Stomach smooth muscle (tissue), 2 donors: Measurements from ENCODE around the gene PRICKLE4.

Source experiments
- H3K27ac ChIP-seq: one replicate; pipeline ENCODE4 v1.7.0; 2013; ENCODE audit warnings: mild to moderate bottlenecking, low read length, inconsistent platforms
- H3K27me3 ChIP-seq, 2 donors: one replicate each; pipeline ENCODE4 v1.7.0; 2013; ENCODE audit warnings: low read length in 2 of 2; ENCODE audit not compliant: insufficient read depth in 2 of 2, control insufficient read depth in 1 of 2
- H3K36me3 ChIP-seq, 2 donors: one replicate each; pipeline ENCODE4 v1.7.0; 2013; ENCODE audit warnings: low read length in 2 of 2; ENCODE audit not compliant: control insufficient read depth in 2 of 2, insufficient read depth in 2 of 2
- H3K4me1 ChIP-seq: one replicate; pipeline ENCODE4 v1.7.0; 2013; ENCODE audit warnings: low read length; ENCODE audit not compliant: control insufficient read depth, insufficient read depth
- H3K4me3 ChIP-seq, 2 donors: one replicate each; pipeline ENCODE4 v1.7.0; 2013; ENCODE audit warnings: low read length in 2 of 2
- H3K9ac ChIP-seq, 2 donors: one replicate each; pipeline ENCODE4 v1.7.0; 2013; ENCODE audit warnings: low read length in 2 of 2, mild to moderate bottlenecking in 1 of 2
- H3K9me3 ChIP-seq, 2 donors: one replicate each; pipeline ENCODE4 v1.7.0; 2013; ENCODE audit warnings: low read length in 2 of 2; ENCODE audit not compliant: control insufficient read depth in 2 of 2
- donor health status: healthy.
- donor health status: Pancreatic carcinoma.

Gene PRICKLE4

GRCh38 chr6:41775293-41775882 is 5.2 kb upstream of the PRICKLE4 start:
- H3K9ac ChIP-seq = no peak overlapping the region
- H3K27me3 ChIP-seq = no peaks in the 10 kb centered on the region
- H3K4me3 ChIP-seq = no peak overlapping the region
- peaks cover 7% of the 10 kb centered on the region for H3K4me1 ChIP-seq
- H3K9me3 ChIP-seq = no peaks in the 10 kb centered on the region
- H3K27ac ChIP-seq = no peak overlapping the region
- peaks cover 25 to 45% of the 10 kb centered on the region in 2 donors for H3K36me3 ChIP-seq

GRCh38 chr6:41777551-41778285 is 2.9 kb upstream of the PRICKLE4 start:
- H3K27me3 ChIP-seq = no peaks in the 10 kb centered on the region
- H3K4me3 ChIP-seq = no peak overlapping the region
- H3K9me3 ChIP-seq = no peaks in the 10 kb centered on the region
- no peak overlapping the region for H3K9ac ChIP-seq
- H3K36me3 ChIP-seq = peaks cover 17 to 29% of the 10 kb centered on the region in 2 donors
- peaks cover 19% of the 10 kb centered on the region for H3K4me1 ChIP-seq
- no peak overlapping the region for H3K27ac ChIP-seq

- no peaks in the 10 kb centered on the region for H3K9me3 ChIP-seq
- no peak overlapping the region for H3K27ac ChIP-seq
- H3K27me3 ChIP-seq = no peaks in the 10 kb centered on the region
- H3K4me3 ChIP-seq = peak overlapping the region; percentile 62 to 79
- H3K9ac ChIP-seq = peak overlapping the region in 1 of 2 donors; percentile 64
- H3K36me3 ChIP-seq = peaks cover 17 to 27% of the 10 kb centered on the region in 2 donors
- H3K4me1 ChIP-seq = peaks cover 19% of the 10 kb centered on the region
Measured at GRCh38 chr6:41778895-41779294, 1.7 kb upstream of the PRICKLE4 start.

GRCh38 chr6:41779336-41779735 is 1.2 kb upstream of the PRICKLE4 start:
- Histone ChIP-seq H3K9ac (peak overlapping the region; percentile 64 to 76), H3K27me3 (no peaks in the 10 kb centered on the region), H3K4me3 (peak overlapping the region; percentile 62 to 79), H3K9me3 (no peaks in the 10 kb centered on the region), H3K27ac (no peak overlapping the region), H3K4me1 (peaks cover 19% of the 10 kb centered on the region), H3K36me3 (peaks cover 14 to 24% of the 10 kb centered on the region in 2 donors)

- peak within 1 kb of the TSS; percentile 64 to 76 for H3K9ac ChIP-seq
- peaks cover 20% of the 10 kb centered on the region for H3K4me1 ChIP-seq
- peaks cover 8 to 18% of the 10 kb centered on the region in 2 donors for H3K36me3 ChIP-seq
- no peaks in the 10 kb centered on the region for H3K27me3 ChIP-seq
- peak within 1 kb of the TSS; percentile 37 for H3K27ac ChIP-seq
- peak within 1 kb of the TSS; percentile 79 to 86 for H3K4me3 ChIP-seq
- no peaks in the 10 kb centered on the region for H3K9me3 ChIP-seq
Measured at GRCh38 chr6:41779788-41780550, 613 bp upstream of the PRICKLE4 start, which contains the start of gene FRS3. TSS of gene FRS3 (minus strand) at chr6:41779900. CDS start at chr6:41776987, 2,913 bp downstream.

- Histone ChIP-seq H3K27ac (peak overlapping the region; percentile 18), H3K4me3 (peak overlapping the region; percentile 74 to 79), H3K9me3 (no peaks in the 10 kb centered on the region), H3K9ac (peak overlapping the region; percentile 58 to 59), H3K4me1 (peaks cover 32% of the 10 kb centered on the region), H3K36me3 (peaks cover 0 to 10% of the 10 kb centered on the region in 2 donors), H3K27me3 (no peaks in the 10 kb centered on the region)
Measured at GRCh38 chr6:41781366-41781730, 766 bp downstream of the PRICKLE4 start.

- no peaks in the 10 kb centered on the region for H3K27me3 ChIP-seq
- peaks cover 39% of the 10 kb centered on the region for H3K4me1 ChIP-seq
- H3K4me3 ChIP-seq = no peak overlapping the region
- no peak overlapping the region for H3K9ac ChIP-seq
- no peaks in the 10 kb centered on the region for H3K9me3 ChIP-seq
- no peaks in the 10 kb centered on the region for H3K36me3 ChIP-seq
- no peak overlapping the region for H3K27ac ChIP-seq
Measured at GRCh38 chr6:41783106-41783780, 2.7 kb downstream of the PRICKLE4 start.

- H3K4me3 ChIP-seq = no peak overlapping the region
- peaks cover 3 to 6% of the 10 kb centered on the region in 2 donors for H3K36me3 ChIP-seq
- H3K4me1 ChIP-seq = peaks cover 41% of the 10 kb centered on the region
- no peak overlapping the region for H3K27ac ChIP-seq
- no peak overlapping the region for H3K9ac ChIP-seq
- no peaks in the 10 kb centered on the region for H3K9me3 ChIP-seq
- H3K27me3 ChIP-seq = no peaks in the 10 kb centered on the region
Measured at GRCh38 chr6:41784581-41785171, 4.1 kb downstream of the PRICKLE4 start.

- Histone ChIP-seq H3K4me3 (peak overlapping the region in 1 of 2 donors; percentile 99), H3K4me1 (peaks cover 41% of the 10 kb centered on the region), H3K27me3 (no peaks in the 10 kb centered on the region), H3K9ac (no peak overlapping the region), H3K36me3 (peaks cover 7 to 9% of the 10 kb centered on the region in 2 donors), H3K9me3 (no peaks in the 10 kb centered on the region), H3K27ac (no peak overlapping the region)
Measured at GRCh38 chr6:41785254-41785653, 4.7 kb downstream of the PRICKLE4 start.
